Activated CD4-positive, alpha-beta memory T cell treated with anti-CD3 and anti-CD28 coated beads for 36 hours (primary cell): ENCODE data around the gene ARGFX. TPM values are rescaled to one million over a fixed set of nuclear protein-coding genes. Genes with fewer than 3 reads are reported as not detected.
"Not testable (repeated sequence)": the region's sequence is repeated elsewhere in the genome, so short reads cannot be mapped to it uniquely, and the experiment has no call there.

Source experiments
- CTCF ChIA-PET: fragments of 350-600 bp; sonication (Branson Sonifier 250); formaldehyde crosslinking; loops from one replicate; lab custom pipeline; 2021; ENCODE audit warnings: antibody characterized with exemption, inconsistent platforms; lab: Charles Lee
- POLR2A ChIA-PET: fragments of 350-600 bp; sonication (Branson Sonifier 250); formaldehyde crosslinking; loops from one replicate; lab custom pipeline; 2021; ENCODE audit warnings: antibody characterized with exemption; lab: Charles Lee
- DNase-seq: peaks from one replicate; pipeline ENCODE4 v3.0.0-alpha.2; 2020
- H3K27ac Mint-ChIP-seq: one replicate; pipeline ENCODE4 v1.8.0; 2021; ENCODE audit warnings: mixed read lengths
- H3K27me3 Mint-ChIP-seq: one replicate; pipeline ENCODE4 v1.8.0; 2021; ENCODE audit warnings: mixed read lengths
- H3K36me3 Mint-ChIP-seq: one replicate; pipeline ENCODE4 v1.8.0; 2021; ENCODE audit warnings: mixed read lengths
- H3K4me1 Mint-ChIP-seq: one replicate; pipeline ENCODE4 v1.8.0; 2021; ENCODE audit warnings: low read depth, mixed read lengths
- H3K4me3 Mint-ChIP-seq: one replicate; pipeline ENCODE4 v1.8.0; 2021; ENCODE audit warnings: mild to moderate bottlenecking, mixed read lengths
- H3K9me3 Mint-ChIP-seq: one replicate; pipeline ENCODE4 v1.8.0; 2021; ENCODE audit warnings: mixed read lengths
- intact Hi-C: fragments of 100-400 bp; cut with micrococcal nuclease; formaldehyde crosslinking; loops from one replicate; pipeline ENCODE4 v1.15.1; 2023
- total RNA-seq, 2 experiments: library from RNA; stranded (reverse); gene quantifications; one replicate each; pipeline ENCODE4 v1.2.3, GENCODE V29; 2021

Gene ARGFX
- total RNA-seq, 2 experiments from 2014 or later = not detected

- H3K9me3 Mint-ChIP-seq = no peaks in the 10 kb centered on the region
- no peaks in the 10 kb centered on the region for H3K4me1 Mint-ChIP-seq
- intact Hi-C loops = no loop called here
- no peak overlapping the region for H3K27ac Mint-ChIP-seq
- no peaks in the 10 kb centered on the region for H3K36me3 Mint-ChIP-seq
- no peak for DNase-seq
- peaks cover 5% of the 10 kb centered on the region for H3K27me3 Mint-ChIP-seq
- H3K4me3 Mint-ChIP-seq = no peak overlapping the region
- CTCF ChIA-PET = interaction anchor here (0.7 kb wide), 1 partner anchor 16 kb away, joined by 3 read pairs; the partner anchor contains the start of gene POLQ
- POLR2A ChIA-PET = no interaction called here
These were observed 5.6 kb upstream of the ARGFX start for GRCh38 chr3:121562148-121562547.

GRCh38 chr3:121566773-121567172 is 976 bp upstream of the ARGFX start:
- no peak overlapping the region for H3K27ac Mint-ChIP-seq
- CTCF ChIA-PET = no interaction called here
- no peaks in the 10 kb centered on the region for H3K9me3 Mint-ChIP-seq
- peaks cover 3% of the 10 kb centered on the region for H3K27me3 Mint-ChIP-seq
- no peak overlapping the region for H3K4me3 Mint-ChIP-seq
- no peaks in the 10 kb centered on the region for H3K4me1 Mint-ChIP-seq
- intact Hi-C loops = no loop called here
- no peaks in the 10 kb centered on the region for H3K36me3 Mint-ChIP-seq
- no peak for DNase-seq
- POLR2A ChIA-PET = no interaction called here

GRCh38 chr3:121574449-121574848 is 6.7 kb downstream of the ARGFX start:
- Mint-ChIP-seq H3K27ac (no peak overlapping the region), H3K4me3 (no peak overlapping the region), H3K27me3 (no peaks in the 10 kb centered on the region), H3K9me3 (no peaks in the 10 kb centered on the region), H3K4me1 (no peaks in the 10 kb centered on the region), H3K36me3 (no peaks in the 10 kb centered on the region)
- ChIA-PET POLR2A (no interaction called here), CTCF (no interaction called here)
- intact Hi-C loops = no loop called here
- no peak for DNase-seq

GRCh38 chr3:121581691-121582090 is 13.9 kb downstream of the ARGFX start:
- intact Hi-C loops = no loop called here
- peaks cover 4% of the 10 kb centered on the region for H3K27me3 Mint-ChIP-seq
- H3K4me3 Mint-ChIP-seq = no peak overlapping the region
- CTCF ChIA-PET = no interaction called here
- H3K36me3 Mint-ChIP-seq = no peaks in the 10 kb centered on the region
- H3K27ac Mint-ChIP-seq = no peak overlapping the region
- no peaks in the 10 kb centered on the region for H3K9me3 Mint-ChIP-seq
- no peak for DNase-seq
- H3K4me1 Mint-ChIP-seq = no peaks in the 10 kb centered on the region
- POLR2A ChIA-PET = interaction anchor here (0.5 kb wide), 1 partner anchor 24 kb away, joined by 3 read pairs; no protein-coding TSS in a partner anchor

GRCh38 chr3:121584418-121584817 is 16.7 kb downstream of the ARGFX start:
- POLR2A ChIA-PET = no interaction called here
- Mint-ChIP-seq H3K4me1 (no peaks in the 10 kb centered on the region), H3K9me3 (no peaks in the 10 kb centered on the region), H3K27me3 (peaks cover 4% of the 10 kb centered on the region), H3K36me3 (no peaks in the 10 kb centered on the region), H3K4me3 (no peak overlapping the region), H3K27ac (no peak overlapping the region)
- intact Hi-C loops = no loop called here
- no peak for DNase-seq
- CTCF ChIA-PET = no interaction called here

GRCh38 chr3:121592856-121593702 is 25.3 kb downstream of the ARGFX start, which contains the start of gene FBXO40:
Gene FBXO40 (plus strand): TSS chr3:121593379. CDS start chr3:121620576, 27,197 bp downstream.
- ChIA-PET POLR2A (no interaction called here), CTCF (no interaction called here)
- no peak within 1 kb of the TSS for H3K27ac Mint-ChIP-seq
- DNase-seq = no peak
- H3K4me1 Mint-ChIP-seq = no peaks in the 10 kb centered on the region
- intact Hi-C loops = no loop called here
- no peaks in the 10 kb centered on the region for H3K36me3 Mint-ChIP-seq
- H3K9me3 Mint-ChIP-seq = no peaks in the 10 kb centered on the region
- H3K4me3 Mint-ChIP-seq = no peak within 1 kb of the TSS
- no peaks in the 10 kb centered on the region for H3K27me3 Mint-ChIP-seq

GRCh38 chr3:121593806-121594205 is 26.1 kb downstream of the ARGFX start:
- H3K4me1 Mint-ChIP-seq, intact Hi-C loops, H3K4me3 Mint-ChIP-seq, DNase-seq, H3K27ac Mint-ChIP-seq, H3K9me3 Mint-ChIP-seq, CTCF ChIA-PET, H3K27me3 Mint-ChIP-seq, POLR2A ChIA-PET, H3K36me3 Mint-ChIP-seq: not testable (repeated sequence)

- Mint-ChIP-seq H3K4me3 (no peak overlapping the region), H3K4me1 (no peaks in the 10 kb centered on the region), H3K27me3 (no peaks in the 10 kb centered on the region), H3K36me3 (no peaks in the 10 kb centered on the region), H3K9me3 (no peaks in the 10 kb centered on the region), H3K27ac (no peak overlapping the region)
- intact Hi-C loops = no loop called here
- POLR2A ChIA-PET = no interaction called here
- CTCF ChIA-PET = no interaction called here
- no peak for DNase-seq
These were observed 27.1 kb downstream of the ARGFX start for GRCh38 chr3:121594850-121595249.

- no peak overlapping the region for H3K4me3 Mint-ChIP-seq
- no peaks in the 10 kb centered on the region for H3K27me3 Mint-ChIP-seq
- DNase-seq = no peak
- H3K4me1 Mint-ChIP-seq = no peaks in the 10 kb centered on the region
- no peak overlapping the region for H3K27ac Mint-ChIP-seq
- intact Hi-C loops = no loop called here
- ChIA-PET POLR2A (no interaction called here), CTCF (no interaction called here)
- no peaks in the 10 kb centered on the region for H3K36me3 Mint-ChIP-seq
- no peaks in the 10 kb centered on the region for H3K9me3 Mint-ChIP-seq
These were observed 28.1 kb downstream of the ARGFX start for GRCh38 chr3:121595765-121596406.

- Mint-ChIP-seq H3K27ac (no peak overlapping the region), H3K4me1 (no peaks in the 10 kb centered on the region), H3K36me3 (no peaks in the 10 kb centered on the region), H3K9me3 (no peaks in the 10 kb centered on the region), H3K4me3 (no peak overlapping the region), H3K27me3 (no peaks in the 10 kb centered on the region)
- ChIA-PET CTCF (interaction anchor here (0.8 kb wide), 1 partner anchor 754 kb away, joined by 3 read pairs; no protein-coding TSS in a partner anchor), POLR2A (no interaction called here)
- DNase-seq = no peak
- intact Hi-C loops = no loop called here
These were observed 30.8 kb downstream of the ARGFX start for GRCh38 chr3:121598564-121598963.

GRCh38 chr3:121599900-121600299 is 32.2 kb downstream of the ARGFX start:
- H3K9me3 Mint-ChIP-seq, H3K27ac Mint-ChIP-seq, H3K27me3 Mint-ChIP-seq, CTCF ChIA-PET, H3K4me3 Mint-ChIP-seq, H3K36me3 Mint-ChIP-seq, DNase-seq, H3K4me1 Mint-ChIP-seq, intact Hi-C loops, POLR2A ChIA-PET: not testable (repeated sequence)

- intact Hi-C loops = no loop called here
- DNase-seq = no peak
- H3K4me3 Mint-ChIP-seq = no peak overlapping the region
- POLR2A ChIA-PET = interaction anchor here (0.6 kb wide), 1 partner anchor 40 kb away, joined by 3 read pairs; no protein-coding TSS in a partner anchor
- H3K4me1 Mint-ChIP-seq = no peaks in the 10 kb centered on the region
- H3K9me3 Mint-ChIP-seq = no peaks in the 10 kb centered on the region
- no peaks in the 10 kb centered on the region for H3K36me3 Mint-ChIP-seq
- CTCF ChIA-PET = no interaction called here
- H3K27me3 Mint-ChIP-seq = no peaks in the 10 kb centered on the region
- H3K27ac Mint-ChIP-seq = no peak overlapping the region
These were observed 33.6 kb downstream of the ARGFX start for GRCh38 chr3:121601212-121601812.
